BE2C (cell line): ENCODE measurements around the gene SLC25A21. TPM values are rescaled to one million over a fixed set of nuclear protein-coding genes. Genes with fewer than 3 reads are reported as not detected.
"Not testable (repeated sequence)": the region's sequence is repeated elsewhere in the genome, so short reads cannot be mapped to it uniquely, and the experiment has no call there.

Source experiments
- DNase-seq: peaks from one replicate; pipeline ENCODE4 v3.0.0-alpha.2; 2020
- H3K27me3 ChIP-seq: fragments of 250-450 bp; sonication (Bioruptor Pico); 2 replicates; pipeline ENCODE4 v1.5.1; 2020; ENCODE audit warnings: mild to moderate bottlenecking
- H3K36me3 ChIP-seq: fragments of 250-450 bp; sonication (Bioruptor Pico); 2 replicates; pipeline ENCODE4 v1.5.1; 2020; ENCODE audit warnings: mild to moderate bottlenecking
- H3K4me1 ChIP-seq: fragments of 250-450 bp; sonication (Bioruptor Pico); 2 replicates; pipeline ENCODE4 v1.5.1; 2020
- H3K4me3 ChIP-seq: 2 replicates; pipeline ENCODE4 v1.5.1; 2011; ENCODE audit warnings: low read depth, low read length
- H3K9me3 ChIP-seq: fragments of 250-450 bp; sonication (Bioruptor Pico); 2 replicates; pipeline ENCODE4 v1.5.1; 2020
- CTCF ChIP-seq: IDR thresholded peaks from 2 replicates; pipeline ENCODE4 v1.5.1; 2012; ENCODE audit warnings: mild to moderate bottlenecking, low read depth, low read length
- polyA plus RNA-seq: library from polyadenylated mRNA; unstranded; fragments of >200 nt; gene quantifications from one replicate; pipeline ENCODE4 v1.2.1, GENCODE V29; 2012; ENCODE audit warnings: low read depth, missing spikeins; ENCODE audit not compliant: insufficient read length, insufficient read depth

The SLC25A21 gene
- polyA plus RNA-seq: 1.2 TPM

- Histone ChIP-seq H3K27me3 (peaks cover 28% of the 10 kb centered on the region), H3K36me3 (no peaks in the 10 kb centered on the region), H3K4me3 (peak within 1 kb of the TSS; percentile 30), H3K4me1 (no peaks in the 10 kb centered on the region), H3K9me3 (no peaks in the 10 kb centered on the region)
- no peak for TF ChIP-seq CTCF
- no peak for DNase-seq
These were observed at the start of gene SLC25A21 for GRCh38 chr14:37172024-37172869. Gene SLC25A21 (minus strand): TSS chr14:37172606.

- Histone ChIP-seq H3K36me3 (no peaks in the 10 kb centered on the region), H3K4me1 (no peaks in the 10 kb centered on the region), H3K4me3 (no peak overlapping the region), H3K27me3 (no peaks in the 10 kb centered on the region), H3K9me3 (no peaks in the 10 kb centered on the region)
- no peak for DNase-seq
- TF ChIP-seq CTCF: no peak
These were observed 48.7 kb upstream of the SLC25A21 start for GRCh38 chr14:37221073-37221472.

GRCh38 chr14:37215345-37215744, 42.9 kb upstream of the SLC25A21 start:
- H3K27me3 ChIP-seq: no peaks in the 10 kb centered on the region
- TF ChIP-seq CTCF: no peak

GRCh38 chr14:37213016-37213415, 40.6 kb upstream of the SLC25A21 start:
- Histone ChIP-seq H3K36me3 (no peaks in the 10 kb centered on the region), H3K4me1 (no peaks in the 10 kb centered on the region), H3K27me3 (no peaks in the 10 kb centered on the region), H3K9me3 (no peaks in the 10 kb centered on the region), H3K4me3 (no peak overlapping the region)
- no peak for DNase-seq
- TF ChIP-seq CTCF: no peak

More at GRCh38 chr14:37215345-37215744, 42.9 kb upstream of the SLC25A21 start:
- H3K4me1 ChIP-seq: no peaks in the 10 kb centered on the region
- no peak for DNase-seq
- H3K36me3 ChIP-seq: no peaks in the 10 kb centered on the region
- H3K9me3 ChIP-seq: no peaks in the 10 kb centered on the region
- no peak overlapping the region for H3K4me3 ChIP-seq

- no peaks in the 10 kb centered on the region for H3K4me1 ChIP-seq
- H3K4me3 ChIP-seq: no peak overlapping the region
- no peaks in the 10 kb centered on the region for H3K9me3 ChIP-seq
- DNase-seq: no peak
- H3K27me3 ChIP-seq: no peaks in the 10 kb centered on the region
- no peaks in the 10 kb centered on the region for H3K36me3 ChIP-seq
- TF ChIP-seq CTCF: no peak
These were observed 38.0 kb upstream of the SLC25A21 start for GRCh38 chr14:37210448-37210847.

GRCh38 chr14:37209617-37210016, 37.2 kb upstream of the SLC25A21 start:
- not testable (repeated sequence) for H3K36me3 ChIP-seq, H3K4me1 ChIP-seq, H3K4me3 ChIP-seq, H3K9me3 ChIP-seq, H3K27me3 ChIP-seq, DNase-seq

GRCh38 chr14:37205623-37206605, 33.5 kb upstream of the SLC25A21 start:
- not testable (repeated sequence) for H3K27me3 ChIP-seq, DNase-seq, H3K9me3 ChIP-seq

More at GRCh38 chr14:37205623-37206605, 33.5 kb upstream of the SLC25A21 start:
- not testable (repeated sequence) for H3K4me3 ChIP-seq, H3K36me3 ChIP-seq, H3K4me1 ChIP-seq
